AG04450 (cell line): ENCODE measurements around the gene CNTNAP2. TPM values are rescaled to one million over a fixed set of nuclear protein-coding genes. Genes with fewer than 3 reads are reported as not detected.

Experiments
- CTCF ChIA-PET: fragments of 300-600, 350-600 bp; formaldehyde crosslinking; extraction: SDS; loops from one replicate; lab custom pipeline; 2022; ENCODE audit warnings: antibody characterized with exemption, inconsistent platforms; lab: Charles Lee
- POLR2A ChIA-PET: fragments of 350-600 bp; formaldehyde crosslinking; extraction: SDS; loops from one replicate; lab custom pipeline; 2021; ENCODE audit warnings: antibody characterized with exemption, inconsistent platforms; lab: Yijun Ruan, JAX
- DNase-seq: peaks from one replicate; pipeline ENCODE4 v3.0.0-alpha.2; 2011; ENCODE audit warnings: low read depth, low spot score
- H3K27ac ChIP-seq: one replicate; pipeline ENCODE4 v1.5.1; 2012; ENCODE audit warnings: low read depth, low read length, control low read depth
- H3K27me3 ChIP-seq: one replicate; pipeline ENCODE4 v1.6.0; 2012; ENCODE audit warnings: low read length; ENCODE audit not compliant: control insufficient read depth, insufficient read depth
- H3K4me3 ChIP-seq: 2 replicates; pipeline ENCODE4 v1.5.1; 2011; ENCODE audit warnings: mild to moderate bottlenecking, low read depth, low read length, control low read depth
- H3K9me3 ChIP-seq: 2 replicates; pipeline ENCODE4 v1.5.1; 2012; ENCODE audit warnings: low read length; ENCODE audit not compliant: control insufficient read depth, insufficient read depth
- CTCF ChIP-seq: IDR thresholded peaks from 2 replicates; pipeline ENCODE4 v1.5.1; 2011; ENCODE audit warnings: low read depth, low read length, control low read depth, inconsistent platforms
- polyA plus RNA-seq: library from polyadenylated mRNA; depleted of rRNA; stranded (reverse); fragments of >200 nt; gene quantifications from 2 replicates; pipeline ENCODE4 v1.2.3, GENCODE V29; 2011

The CNTNAP2 gene
- polyA plus RNA-seq, 1 experiment, result not detected

- TF ChIP-seq CTCF, result no peak
- no peak for DNase-seq
- Histone ChIP-seq H3K9me3 (peaks cover 30% of the 10 kb centered on the region), H3K27ac (no peak overlapping the region), H3K4me3 (no peak overlapping the region), H3K27me3 (no peaks in the 10 kb centered on the region)
- CTCF ChIA-PET, result no interaction called here
- POLR2A ChIA-PET, result no interaction called here
Observed at GRCh38 chr7:147944321-147944720, 1827.7 kb downstream of the CNTNAP2 start.

DNA sequence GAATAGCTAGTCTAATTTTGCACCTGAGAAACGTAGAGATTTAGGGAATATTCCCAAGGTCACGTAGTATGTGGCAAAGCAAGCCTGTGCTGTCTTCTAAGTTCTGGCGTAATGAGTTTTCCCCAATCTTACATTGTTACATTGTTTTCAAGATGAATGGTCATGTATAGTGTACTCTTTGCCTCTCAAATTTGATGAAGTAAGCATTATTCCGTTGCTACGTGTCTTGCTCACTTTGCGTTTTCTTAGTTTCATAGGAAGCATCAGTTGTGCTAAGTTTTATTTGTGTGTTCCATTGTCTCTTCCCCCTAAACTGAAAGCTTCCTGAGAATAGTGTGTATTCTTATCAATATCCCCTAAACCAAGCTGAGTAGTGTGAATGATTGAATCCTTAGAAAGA lies 1836.3 kb downstream of the CNTNAP2 start:
- CTCF ChIA-PET, result no interaction called here
- no peak for TF ChIP-seq CTCF
- Histone ChIP-seq H3K27me3 (no peaks in the 10 kb centered on the region), H3K4me3 (no peak overlapping the region), H3K27ac (no peak overlapping the region), H3K9me3 (peaks cover 13% of the 10 kb centered on the region; the same call in 1 of the 2 replicates)
- no peak for DNase-seq
- POLR2A ChIA-PET, result no interaction called here

- Histone ChIP-seq H3K9me3 (peaks cover 5% of the 10 kb centered on the region; the same call in 1 of the 2 replicates), H3K27me3 (no peaks in the 10 kb centered on the region), H3K4me3 (no peak overlapping the region), H3K27ac (no peak overlapping the region)
- ChIA-PET POLR2A (no interaction called here), CTCF (no interaction called here)
- DNase-seq, result no peak
- TF ChIP-seq CTCF, result no peak
Observed at GRCh38 chr7:147968046-147968610, 1851.5 kb downstream of the CNTNAP2 start.

GRCh38 chr7:147971606-147972110 lies 1855.1 kb downstream of the CNTNAP2 start:
- Histone ChIP-seq H3K27me3 (no peaks in the 10 kb centered on the region), H3K9me3 (peaks cover 5% of the 10 kb centered on the region; the same call in 1 of the 2 replicates), H3K4me3 (no peak overlapping the region), H3K27ac (no peak overlapping the region)
- TF ChIP-seq CTCF, result no peak
- DNase-seq, result no peak
- POLR2A ChIA-PET, result no interaction called here
- CTCF ChIA-PET, result no interaction called here

DNA sequence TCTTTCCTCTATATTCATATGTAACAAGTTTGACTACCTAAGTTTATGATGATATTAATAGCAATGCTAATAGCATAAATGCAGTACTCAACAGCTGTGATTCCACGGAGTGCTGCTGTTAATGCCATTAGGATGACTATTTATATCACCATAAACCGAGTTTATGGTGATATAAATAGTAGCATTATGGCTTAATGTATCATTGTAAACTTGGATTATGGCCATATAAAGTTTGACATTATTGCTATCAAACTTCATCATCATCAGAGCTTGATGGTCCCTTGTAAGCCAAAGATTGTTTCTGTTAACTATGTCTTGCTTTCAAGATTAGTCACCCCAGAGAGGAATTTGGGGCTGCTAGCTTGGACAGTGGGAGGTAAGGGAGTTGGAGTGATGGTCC lies 1861.6 kb downstream of the CNTNAP2 start:
- POLR2A ChIA-PET, result no interaction called here
- CTCF ChIA-PET, result no interaction called here
- DNase-seq, result no peak
- Histone ChIP-seq H3K4me3 (no peak overlapping the region), H3K27me3 (no peaks in the 10 kb centered on the region), H3K27ac (no peak overlapping the region), H3K9me3 (peaks cover 11% of the 10 kb centered on the region)
- TF ChIP-seq CTCF, result no peak
